Sigmoid colon (tissue), 3 donors: ENCODE results near the gene PACRG.

Source experiments
- CTCF ChIP-seq, 4 experiments: fragments of 450-650 bp in 3 of 4; fragments of 200-600 bp in 1 of 4; IDR thresholded peaks; one replicate each; pipeline ENCODE4 v1.5.1; 2016 to 2019; ENCODE audit warnings: antibody characterized with exemption in 4 of 4, mild to moderate bottlenecking in 3 of 4, moderate library complexity in 2 of 4
- POLR2A ChIP-seq, 2 donors: fragments of 450-650 bp; IDR thresholded peaks; one replicate each; pipeline ENCODE4 v1.6.1; 2016; ENCODE audit warnings: antibody characterized with exemption in 2 of 2, mild to moderate bottlenecking in 2 of 2, moderate library complexity in 2 of 2

DNA sequence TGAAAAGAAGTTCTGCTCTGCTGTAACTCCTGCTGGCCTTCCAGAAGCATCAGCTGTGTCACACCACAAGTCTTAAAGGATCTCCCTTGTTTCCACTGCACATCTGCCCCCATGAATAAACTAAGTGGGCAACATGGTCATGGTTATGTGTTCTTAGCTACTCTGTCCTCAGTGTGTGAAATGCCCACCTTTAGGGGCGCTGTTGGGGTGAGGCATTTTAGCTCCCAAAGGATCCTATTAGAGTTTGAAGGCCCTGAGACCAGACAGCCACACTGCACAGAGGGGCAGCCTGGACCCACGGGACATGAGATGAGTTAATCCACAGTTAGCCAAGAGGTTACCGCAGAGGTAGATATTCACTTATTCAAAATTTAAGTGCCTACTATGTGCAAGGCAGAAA is 392.4 kb downstream of the PACRG start:
- TF ChIP-seq POLR2A (IDR thresholded peaks at IDR 0.05) = no peak
- TF ChIP-seq CTCF (IDR thresholded peaks at IDR 0.05) = no peak
